CD4-positive, CD25-positive, alpha-beta regulatory T cell (primary cell): ENCODE measurements around the gene CAMTA1. TPM values are rescaled to one million over a fixed set of nuclear protein-coding genes. Genes with fewer than 3 reads are reported as not detected.

Experiments
- ATAC-seq, 2 donors: fragments of 150-1000 bp; cut with Tn5 transposase; one replicate each; pipeline ENCODE4 v1.10.0; 2021; ENCODE audit warnings: low read depth in 2 of 2, moderate number of reproducible peaks in 2 of 2, moderate library complexity in 1 of 2
- DNase-seq, 3 donors: peaks; one replicate each; pipeline versions ENCODE4 v3.0.0 to v3.0.0-alpha.2; 2012 to 2022; ENCODE audit warnings: mixed read lengths in 1 of 3
- H3K27ac ChIP-seq: one replicate; pipeline ENCODE4 v1.7.0; 2013; ENCODE audit warnings: mild to moderate bottlenecking, low read length; ENCODE audit not compliant: insufficient read depth, poor library complexity, severe bottlenecking
- H3K27me3 ChIP-seq: one replicate; pipeline ENCODE4 v1.7.0; 2013; ENCODE audit warnings: low read length; ENCODE audit not compliant: control insufficient read depth, insufficient read depth
- H3K36me3 ChIP-seq: one replicate; pipeline ENCODE4 v1.7.0; 2013; ENCODE audit warnings: mild to moderate bottlenecking, low read length, moderate library complexity; ENCODE audit not compliant: control insufficient read depth, insufficient read depth
- H3K4me1 ChIP-seq: 2 replicates; pipeline ENCODE4 v1.7.0; 2013; ENCODE audit warnings: mild to moderate bottlenecking, low read length; ENCODE audit not compliant: insufficient read depth, control insufficient read depth, poor library complexity, severe bottlenecking
- H3K4me3 ChIP-seq: one replicate; pipeline ENCODE4 v1.7.0; 2013; ENCODE audit warnings: low read depth, mild to moderate bottlenecking, low read length, moderate library complexity
- H3K9me3 ChIP-seq, 2 experiments: 1 replicate in 1 of 2; 2 replicates in 1 of 2; pipeline ENCODE4 v1.7.0; 2013; ENCODE audit warnings: low read length in 2 of 2, mild to moderate bottlenecking in 1 of 2, moderate library complexity in 1 of 2; ENCODE audit not compliant: control insufficient read depth in 2 of 2
- H3K27ac Mint-ChIP-seq, 3 donors: one replicate each; pipeline ENCODE4 v1.8.0; 2020 to 2022; ENCODE audit warnings: mild to moderate bottlenecking in 3 of 3, mixed read lengths in 3 of 3, moderate library complexity in 2 of 3
- H3K27me3 Mint-ChIP-seq: one replicate; pipeline ENCODE4 v1.8.0; 2022; ENCODE audit warnings: mild to moderate bottlenecking, mixed read lengths
- H3K36me3 Mint-ChIP-seq: one replicate; pipeline ENCODE4 v1.8.0; 2020; ENCODE audit warnings: mixed read lengths
- H3K4me1 Mint-ChIP-seq, 4 donors: one replicate each; pipeline ENCODE4 v1.8.0; 2020 to 2022; ENCODE audit warnings: mixed read lengths in 4 of 4, mild to moderate bottlenecking in 1 of 4
- H3K4me3 Mint-ChIP-seq, 4 donors: one replicate each; pipeline ENCODE4 v1.8.0; 2020 to 2022; ENCODE audit warnings: mild to moderate bottlenecking in 4 of 4, mixed read lengths in 4 of 4, moderate library complexity in 3 of 4
- H3K9me3 Mint-ChIP-seq, 7 donors: one replicate each; pipeline ENCODE4 v1.8.0; 2020 to 2022; ENCODE audit warnings: mixed read lengths in 7 of 7, mild to moderate bottlenecking in 3 of 7, moderate library complexity in 2 of 7
- polyA plus RNA-seq, 4 donors: library from polyadenylated mRNA; unstranded; fragments of 300-500 nt; fragmentation: Illumina TruSeq; gene quantifications; one replicate each; pipeline ENCODE4 v1.2.3, GENCODE V29; 2021
- total RNA-seq: library from RNA; stranded (reverse); gene quantifications from one replicate; pipeline ENCODE4 v1.2.3, GENCODE V29; 2022

Gene CAMTA1
- total and polyA plus RNA-seq, 5 donors from 2014 or later: 48.8 to 112 (median 80.0) TPM

DNA sequence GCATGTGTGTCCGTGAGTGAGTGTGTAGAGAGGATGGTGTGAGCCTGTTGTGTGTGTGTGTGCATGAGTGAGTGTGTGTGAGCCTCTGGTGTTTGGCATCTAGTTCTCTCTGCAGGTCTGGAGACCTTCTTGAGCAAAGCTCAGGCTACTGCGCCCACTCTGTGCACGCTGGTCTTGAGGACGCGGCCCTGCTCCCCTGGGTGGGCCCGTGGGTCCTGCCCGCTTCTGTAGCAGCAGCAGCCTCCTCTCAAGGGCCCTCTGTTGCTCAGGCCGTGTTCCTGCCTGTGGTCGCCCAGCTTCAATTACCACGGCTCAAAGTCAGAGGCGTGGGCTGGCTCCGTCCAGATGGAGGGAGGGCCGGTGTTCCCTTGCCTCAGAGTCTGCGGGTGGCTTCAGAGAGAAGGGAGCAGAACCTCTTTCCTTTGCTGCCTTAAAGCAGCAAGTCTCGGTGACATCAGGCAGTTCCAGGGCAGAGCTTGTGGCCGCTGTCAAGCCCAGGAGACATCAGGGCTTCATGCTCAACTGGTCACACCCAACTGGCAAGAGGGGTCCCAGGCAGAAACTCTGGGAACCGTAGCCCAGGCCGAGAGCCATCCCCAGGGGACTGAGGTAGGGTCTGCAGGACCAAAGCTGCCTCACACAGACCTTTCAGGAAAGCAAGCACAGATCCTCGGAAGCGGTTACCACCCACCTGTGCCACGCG lies 715.3 kb downstream of the CAMTA1 start:
- H3K27me3 ChIP-seq: no peaks in the 10 kb centered on the region
- Mint-ChIP-seq H3K27me3 (no peaks in the 10 kb centered on the region), H3K27ac (no peak overlapping the region), H3K4me1 (no peaks in the 10 kb centered on the region), H3K4me3 (no peak overlapping the region), H3K9me3 (no peaks in the 10 kb centered on the region), H3K36me3 (no peaks in the 10 kb centered on the region)
- H3K9me3 ChIP-seq: no peaks in the 10 kb centered on the region
- H3K4me3 ChIP-seq: no peak overlapping the region
- DNase-seq (no peak), ATAC-seq (no peak)
- no peak overlapping the region for H3K27ac ChIP-seq
- H3K4me1 ChIP-seq: no peaks in the 10 kb centered on the region
- no peaks in the 10 kb centered on the region for H3K36me3 ChIP-seq

DNA sequence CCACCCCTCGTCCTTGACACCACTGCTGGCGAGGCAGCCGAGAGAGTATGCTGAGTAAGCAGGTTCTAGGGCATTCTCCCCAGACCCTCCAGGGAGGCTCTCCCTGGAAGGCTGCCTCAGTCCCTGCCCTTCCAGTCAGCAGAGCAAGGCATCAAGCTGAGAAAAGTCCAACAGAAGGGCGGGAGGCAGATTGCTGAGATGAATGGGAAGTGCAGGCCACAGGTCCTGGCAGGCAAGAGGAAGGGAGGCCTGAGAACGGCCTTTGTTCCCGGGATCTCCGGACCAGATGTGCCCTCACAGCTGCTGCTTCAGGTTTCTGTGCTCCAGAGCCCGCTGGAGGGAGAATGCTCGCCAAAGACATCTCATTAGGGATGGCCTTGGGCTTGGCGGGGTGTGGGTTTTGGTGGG lies 715.8 kb downstream of the CAMTA1 start:
- Mint-ChIP-seq H3K27ac (no peak overlapping the region), H3K4me1 (no peaks in the 10 kb centered on the region), H3K9me3 (no peaks in the 10 kb centered on the region), H3K27me3 (no peaks in the 10 kb centered on the region), H3K4me3 (no peak overlapping the region), H3K36me3 (no peaks in the 10 kb centered on the region)
- no peaks in the 10 kb centered on the region for H3K4me1 ChIP-seq
- H3K27me3 ChIP-seq: no peaks in the 10 kb centered on the region
- no peak overlapping the region for H3K27ac ChIP-seq
- no peak for ATAC-seq
- no peak for DNase-seq
- no peaks in the 10 kb centered on the region for H3K9me3 ChIP-seq
- no peaks in the 10 kb centered on the region for H3K36me3 ChIP-seq
- no peak overlapping the region for H3K4me3 ChIP-seq

- no peak overlapping the region for H3K4me3 ChIP-seq
- no peak for DNase-seq
- ATAC-seq: no peak
- H3K9me3 ChIP-seq: no peaks in the 10 kb centered on the region
- H3K36me3 ChIP-seq: no peaks in the 10 kb centered on the region
- Mint-ChIP-seq H3K4me3 (no peak overlapping the region), H3K9me3 (no peaks in the 10 kb centered on the region), H3K4me1 (no peaks in the 10 kb centered on the region), H3K27me3 (no peaks in the 10 kb centered on the region), H3K36me3 (no peaks in the 10 kb centered on the region), H3K27ac (no peak overlapping the region)
- H3K27ac ChIP-seq: no peak overlapping the region
- H3K4me1 ChIP-seq: no peaks in the 10 kb centered on the region
- no peaks in the 10 kb centered on the region for H3K27me3 ChIP-seq
Observed at GRCh38 chr1:7501723-7502603, 716.7 kb downstream of the CAMTA1 start.

GRCh38 chr1:7503691-7504437 lies 718.6 kb downstream of the CAMTA1 start:
- H3K4me3 Mint-ChIP-seq: no peak overlapping the region
- no peaks in the 10 kb centered on the region for H3K4me1 Mint-ChIP-seq
- Histone ChIP-seq H3K4me3 (no peak overlapping the region), H3K27ac (no peak overlapping the region), H3K27me3 (no peaks in the 10 kb centered on the region), H3K36me3 (no peaks in the 10 kb centered on the region), H3K4me1 (no peaks in the 10 kb centered on the region), H3K9me3 (no peaks in the 10 kb centered on the region)
- ATAC-seq (no peak), DNase-seq (no peak)
- H3K27me3 Mint-ChIP-seq: no peaks in the 10 kb centered on the region
- H3K27ac Mint-ChIP-seq: no peak overlapping the region
- peaks cover 0 to 2% (median 0%) of the 10 kb centered on the region in 7 donors for H3K9me3 Mint-ChIP-seq
- H3K36me3 Mint-ChIP-seq: no peaks in the 10 kb centered on the region

DNA sequence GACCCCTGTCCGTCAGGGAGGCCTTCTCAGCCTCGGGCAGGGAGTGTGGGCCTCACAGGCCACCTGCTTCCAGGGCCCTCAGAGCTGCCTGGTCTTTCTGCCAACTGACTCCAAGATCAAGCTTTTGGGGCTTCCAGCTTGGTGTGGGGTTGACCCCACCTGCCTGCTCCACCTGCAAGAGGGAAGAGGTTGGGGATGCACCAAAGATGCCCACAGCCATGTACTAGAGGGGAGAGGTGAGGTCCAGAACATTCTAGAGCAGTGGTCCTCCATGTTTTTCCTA lies 719.1 kb downstream of the CAMTA1 start:
- Histone ChIP-seq H3K36me3 (no peaks in the 10 kb centered on the region), H3K27me3 (no peaks in the 10 kb centered on the region), H3K4me3 (no peak overlapping the region), H3K27ac (no peak overlapping the region), H3K4me1 (no peaks in the 10 kb centered on the region), H3K9me3 (no peaks in the 10 kb centered on the region)
- Mint-ChIP-seq H3K4me3 (no peak overlapping the region), H3K9me3 (peaks cover 0 to 2% (median 0%) of the 10 kb centered on the region in 7 donors), H3K36me3 (no peaks in the 10 kb centered on the region), H3K4me1 (no peaks in the 10 kb centered on the region), H3K27ac (no peak overlapping the region), H3K27me3 (no peaks in the 10 kb centered on the region)
- ATAC-seq: no peak
- DNase-seq: no peak

- Mint-ChIP-seq H3K27ac (no peak overlapping the region), H3K27me3 (no peaks in the 10 kb centered on the region)
Observed at GRCh38 chr1:7505094-7505770, 720.0 kb downstream of the CAMTA1 start.

DNA sequence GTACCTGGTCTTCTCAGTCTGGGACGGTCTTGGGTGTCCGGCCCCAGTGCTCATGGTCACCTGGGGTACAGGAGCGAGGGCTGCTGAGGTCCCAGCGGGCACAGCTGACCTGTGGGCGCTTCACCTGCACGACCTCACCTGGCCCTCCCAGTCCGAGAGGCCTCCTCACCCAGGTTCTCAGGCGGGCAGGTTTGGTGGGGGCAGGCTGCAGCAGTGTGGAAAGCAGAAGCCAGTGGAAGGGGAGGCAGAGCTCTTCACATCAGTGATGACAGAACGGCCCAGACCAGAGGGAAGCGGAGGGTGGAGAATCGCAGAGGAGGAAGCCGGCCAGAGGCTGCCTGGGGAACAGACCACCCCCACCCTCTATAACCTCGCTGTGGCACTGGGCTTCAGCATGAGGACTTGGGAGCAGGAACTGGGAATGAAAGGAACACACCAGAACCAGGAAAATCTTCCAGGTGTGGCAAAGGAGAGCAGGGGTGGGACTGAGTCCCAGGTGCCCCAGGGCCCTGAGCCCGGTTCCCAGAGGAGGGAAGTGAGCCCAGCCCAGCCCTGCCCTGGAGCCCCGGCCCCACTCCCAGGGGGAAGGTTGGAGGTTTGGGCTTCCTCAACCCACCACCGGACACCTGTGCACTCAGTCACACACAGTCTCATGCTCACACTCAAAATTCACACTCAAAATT lies 720.7 kb downstream of the CAMTA1 start:
- no peaks in the 10 kb centered on the region for H3K4me1 ChIP-seq
- no peak overlapping the region for H3K27ac ChIP-seq
- ATAC-seq (no peak), DNase-seq (no peak)
- H3K27me3 ChIP-seq: no peaks in the 10 kb centered on the region
- no peak overlapping the region for H3K4me3 Mint-ChIP-seq
- H3K4me3 ChIP-seq: no peak overlapping the region
- no peaks in the 10 kb centered on the region for H3K36me3 Mint-ChIP-seq
- no peak overlapping the region for H3K27ac Mint-ChIP-seq
- H3K9me3 Mint-ChIP-seq: peaks cover 0 to 2% (median 0%) of the 10 kb centered on the region in 7 donors
- no peaks in the 10 kb centered on the region for H3K27me3 Mint-ChIP-seq
- no peaks in the 10 kb centered on the region for H3K36me3 ChIP-seq
- no peaks in the 10 kb centered on the region for H3K4me1 Mint-ChIP-seq
- no peaks in the 10 kb centered on the region for H3K9me3 ChIP-seq

More at GRCh38 chr1:7505094-7505770, 720.0 kb downstream of the CAMTA1 start:
- no peak overlapping the region for H3K27ac ChIP-seq
- DNase-seq: no peak
- no peak overlapping the region for H3K4me3 Mint-ChIP-seq
- no peaks in the 10 kb centered on the region for H3K27me3 ChIP-seq
- peaks cover 0 to 2% (median 0%) of the 10 kb centered on the region in 7 donors for H3K9me3 Mint-ChIP-seq
- no peak overlapping the region for H3K4me3 ChIP-seq
- H3K9me3 ChIP-seq: no peaks in the 10 kb centered on the region
- no peaks in the 10 kb centered on the region for H3K4me1 ChIP-seq
- no peaks in the 10 kb centered on the region for H3K36me3 Mint-ChIP-seq
- no peaks in the 10 kb centered on the region for H3K4me1 Mint-ChIP-seq
- no peak for ATAC-seq
- H3K36me3 ChIP-seq: no peaks in the 10 kb centered on the region
